ENCODE measurements around the gene ABL1. TPM values are rescaled to one million over a fixed set of nuclear protein-coding genes. Genes with fewer than 3 reads are reported as not detected.

The ABL1 gene
- polyA plus RNA-seq, 3 donors: 4.5 to 14.5 (median 8.0) TPM

DNA sequence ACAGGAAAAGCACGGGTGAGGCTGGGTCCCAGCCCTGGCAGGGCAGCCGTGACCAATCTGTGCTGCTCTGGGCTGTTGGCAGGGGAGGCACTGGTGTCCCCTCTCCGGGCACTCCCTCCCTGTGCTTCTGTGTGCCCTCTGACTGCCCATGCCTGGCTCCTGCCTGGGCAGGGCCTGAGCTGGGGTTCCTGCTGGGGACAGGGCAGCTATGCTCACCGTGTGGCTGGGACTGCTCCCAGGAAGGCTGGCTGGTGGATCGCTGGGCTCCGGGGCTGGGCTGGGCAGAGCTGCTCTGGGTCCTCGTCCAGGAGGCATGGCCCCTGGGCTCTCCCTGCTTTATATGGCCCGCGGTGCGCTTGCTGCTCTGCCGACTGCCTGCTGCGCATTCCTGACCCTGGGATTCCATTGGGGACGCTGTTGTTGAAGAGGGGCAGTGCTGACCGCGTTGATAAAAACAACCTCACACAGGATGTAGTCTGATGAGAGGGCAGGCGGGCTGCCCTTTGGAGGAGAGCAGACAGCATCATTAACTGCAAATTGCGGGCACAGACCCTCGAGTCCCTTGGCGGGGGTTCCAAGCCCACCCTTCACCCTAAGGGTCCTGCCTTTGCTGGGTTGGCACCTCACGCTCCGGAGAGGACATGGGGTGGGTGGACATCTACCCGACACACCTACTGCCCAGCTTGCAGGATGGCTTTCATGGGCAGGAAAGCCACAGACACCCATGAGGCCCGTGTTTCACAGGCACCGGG is 60.6 kb downstream of the ABL1 start:
- H3K27me3 ChIP-seq (ENCODE audit: control insufficient read depth in 2 of 2, insufficient read depth in 2 of 2, low read length in 2 of 2): no peaks in the 10 kb centered on the region

More for the DNA sequence above, 60.6 kb downstream of the ABL1 start:
- Mint-ChIP-seq H3K36me3 (peaks cover 0 to 6% of the 10 kb centered on the region in 2 donors), H3K4me3 (no peak overlapping the region), H3K9me3 (peaks cover 0 to 1% (median 0%) of the 10 kb centered on the region in 7 donors), H3K27me3 (ENCODE audit: low read depth in 3 of 3) (peaks cover 3 to 8% (median 6%) of the 10 kb centered on the region in 3 donors), H3K4me1 (peaks cover 20% of the 10 kb centered on the region), H3K27ac (no peak overlapping the region)
- no peaks in the 10 kb centered on the region for H3K36me3 ChIP-seq (replicated peaks in 1 of 2; ENCODE audit: control insufficient read depth in 1 of 2, insufficient read depth in 2 of 2, low read length in 2 of 2)
- no peak overlapping the region for H3K27ac ChIP-seq (ENCODE audit: low read depth in 1 of 2, low read length in 2 of 2)
- intact Hi-C loops (cut with micrococcal nuclease): no loop called here
- H2AFZ ChIP-seq (ENCODE audit: insufficient read depth, low read depth, low read length, poor library complexity, severe bottlenecking): no peak overlapping the region
- H3K9me3 ChIP-seq (replicated peaks in 1 of 2; ENCODE audit: control insufficient read depth in 1 of 2, insufficient read depth in 1 of 2, low read length in 2 of 2): no peaks in the 10 kb centered on the region
- no peaks in the 10 kb centered on the region for H4K20me1 ChIP-seq (ENCODE audit: insufficient read depth, low read length)
- no peaks in the 10 kb centered on the region for H3K79me2 ChIP-seq (ENCODE audit: insufficient read depth, low read length)
- peaks cover 17 to 18% of the 10 kb centered on the region in 2 donors for H3K4me1 ChIP-seq (ENCODE audit: control insufficient read depth in 1 of 2, insufficient read depth in 2 of 2, low read length in 2 of 2)
- no peak overlapping the region for H3K9ac ChIP-seq (ENCODE audit: insufficient read depth, low read length, poor library complexity, severe bottlenecking)
- H3K4me2 ChIP-seq (replicated peaks; ENCODE audit: extremely low read depth, low read length, poor library complexity, severe bottlenecking): no peak overlapping the region
- WGBS (ENCODE audit: insufficient coverage): 89% methylated on average over 19 of the region's 24 CpGs
- no peak for TF ChIP-seq CTCF (IDR thresholded peaks at IDR 0.05)
- H3K4me3 ChIP-seq (replicated peaks in 1 of 3; ENCODE audit: low read depth in 2 of 3, low read length in 3 of 3): no peak overlapping the region
- no peak for DNase-seq
